GM12892 (cell line): Measurements from ENCODE around the gene WASF3.

ENCODE experiments used
- POLR2A ChIP-seq: IDR thresholded peaks from 2 replicates; pipeline ENCODE4 v1.6.1; 2011; ENCODE audit warnings: low read depth, low read length, control low read depth
- POLR2AphosphoS5 ChIP-seq: IDR thresholded peaks from 2 replicates; pipeline ENCODE4 v1.6.1; 2011; ENCODE audit warnings: low read depth, low read length, control low read depth
- TAF1 ChIP-seq: IDR thresholded peaks from 2 replicates; pipeline ENCODE4 v1.6.1; 2011; ENCODE audit warnings: low read depth, mild to moderate bottlenecking, control low read depth, low read length, borderline replicate concordance

DNA sequence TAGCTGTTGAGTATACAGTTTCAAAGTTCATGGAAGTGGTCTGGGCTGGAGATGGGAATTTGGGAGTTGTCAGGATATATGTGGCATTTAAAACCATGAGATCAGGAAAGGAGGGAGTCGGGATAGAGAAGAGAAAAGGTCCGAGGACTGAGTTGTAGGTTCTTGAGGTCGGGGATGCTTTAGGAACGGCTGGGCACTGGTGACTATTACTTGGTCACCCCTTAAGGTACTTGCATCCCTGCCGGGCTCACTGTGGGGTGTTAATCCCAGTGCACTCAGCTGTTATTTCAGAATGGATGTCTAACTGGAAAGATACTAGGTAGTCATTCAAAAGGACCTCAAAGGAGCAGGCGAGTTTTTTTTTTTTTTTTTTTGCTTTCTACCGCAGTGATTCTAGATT lies 34.2 kb downstream of the WASF3 start:
- TF ChIP-seq POLR2AphosphoS5 (no peak), TAF1 (no peak), POLR2A (no peak)
